GM12891 (cell line): ENCODE results near the gene OR3A3. TPM values are rescaled to one million over a fixed set of nuclear protein-coding genes. Genes with fewer than 3 reads are reported as not detected.
"Not testable (repeated sequence)": the region's sequence is repeated elsewhere in the genome, so short reads cannot be mapped to it uniquely, and the experiment has no call there.

Experiments
- DNase-seq: peaks from one replicate; pipeline ENCODE4 v3.0.0; 2011; ENCODE audit warnings: low spot score; ENCODE audit not compliant: insufficient read length
- FAIRE-seq: peaks from 2 replicates; lab custom pipeline; 2011; peaks lifted over from hg19 to GRCh38; lab: Jason Lieb, UNC
- PAX5 ChIP-seq: IDR thresholded peaks from 2 replicates; pipeline ENCODE4 v1.6.1; 2011; ENCODE audit warnings: low read length, moderate library complexity, mild to moderate bottlenecking; ENCODE audit not compliant: insufficient read depth, severe bottlenecking
- POLR2A ChIP-seq: IDR thresholded peaks from 2 replicates; pipeline ENCODE4 v1.6.1; 2011; ENCODE audit warnings: low read depth, low read length, control low read depth
- POLR2AphosphoS5 ChIP-seq: IDR thresholded peaks from 2 replicates; pipeline ENCODE4 v1.6.1; 2011; ENCODE audit warnings: low read depth, low read length, control low read depth
- POU2F2 ChIP-seq: IDR thresholded peaks from 2 replicates; pipeline ENCODE4 v1.6.1; 2011; ENCODE audit warnings: low read depth, mild to moderate bottlenecking, control low read depth, low read length, moderate library complexity
- SPI1 ChIP-seq: IDR thresholded peaks from 2 replicates; pipeline ENCODE4 v1.6.1; 2011; ENCODE audit warnings: low read depth, low read length, control low read depth
- TAF1 ChIP-seq: IDR thresholded peaks from 2 replicates; pipeline ENCODE4 v1.6.1; 2011; ENCODE audit warnings: low read depth, low read length, control low read depth
- polyA plus RNA-seq: library from polyadenylated mRNA; unstranded; fragments of >200 nt; gene quantifications from one replicate; pipeline ENCODE4 v1.2.1, GENCODE V29; 2012; ENCODE audit warnings: low read depth, missing spikeins, inconsistent platforms; ENCODE audit not compliant: missing spikeins

Gene OR3A3
- not detected for polyA plus RNA-seq

DNA sequence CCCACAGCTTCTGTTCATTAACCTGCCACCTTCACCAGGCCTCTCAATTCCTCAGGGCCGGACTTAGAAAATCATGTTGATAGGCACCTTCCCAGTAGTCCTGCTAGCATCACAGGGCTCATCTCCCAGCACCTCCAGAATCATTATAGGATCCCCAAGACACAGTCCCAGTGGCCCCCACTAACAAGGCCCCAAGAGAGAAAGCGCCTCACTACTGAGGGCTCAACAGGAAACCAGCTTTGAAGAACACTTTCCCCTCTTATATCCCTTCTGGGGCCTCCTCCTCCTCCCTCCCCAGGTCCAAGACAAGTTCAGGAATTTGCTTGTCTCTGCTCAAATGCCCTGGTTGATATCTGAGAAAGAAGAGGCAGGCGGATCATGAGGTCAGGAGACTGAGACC is at the start of gene OR3A3:
Gene OR3A3 (plus strand): TSS at position 301 of the 400 bp plus-strand sequence.
- DNase-seq (no peak), FAIRE-seq (no peak)
- TF ChIP-seq POU2F2 = no peak
- no peak for TF ChIP-seq SPI1
- no peak for TF ChIP-seq POLR2AphosphoS5
- no peak for TF ChIP-seq POLR2A

DNA sequence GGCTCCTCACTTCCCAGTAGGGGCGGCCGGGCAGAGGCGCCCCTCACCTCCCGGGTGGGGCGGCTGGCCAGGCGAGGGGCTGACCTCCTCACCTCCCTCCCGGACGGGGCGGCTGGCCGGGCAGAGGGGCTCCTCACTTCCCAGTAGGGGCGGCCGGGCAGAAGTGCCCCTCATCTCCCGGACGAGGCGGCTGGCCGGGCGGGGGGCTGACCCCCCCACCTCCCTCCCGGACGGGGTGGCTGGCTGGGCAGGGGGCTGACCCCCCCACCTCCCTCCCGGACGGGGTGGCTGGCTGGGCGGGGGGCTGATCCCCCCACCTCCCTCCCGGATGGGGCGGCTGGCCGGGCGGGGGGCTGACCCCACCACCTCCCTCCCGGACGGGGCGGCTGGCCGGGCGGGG is 40.0 kb upstream of the OR3A3 start:
- not testable (repeated sequence) for FAIRE-seq, DNase-seq

DNA sequence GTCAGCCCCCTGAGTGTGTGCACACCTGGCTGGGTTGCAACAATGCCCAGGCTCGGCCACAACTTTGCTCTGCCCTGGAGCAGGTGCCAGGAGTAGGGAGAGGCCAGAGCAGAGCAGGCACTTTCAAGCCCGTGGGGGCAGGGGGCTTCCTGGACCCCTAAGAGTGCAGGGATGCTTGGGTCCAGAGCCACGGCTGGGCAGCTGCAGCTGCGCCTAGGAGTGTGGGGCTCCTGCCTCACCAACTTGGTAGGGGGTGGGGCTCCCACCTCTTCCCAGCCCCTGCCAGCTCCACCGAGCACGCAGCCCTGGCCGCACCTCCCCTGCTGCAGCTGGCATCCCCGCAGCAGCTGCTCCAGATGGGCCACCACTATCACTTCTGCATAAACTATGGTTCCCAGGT is 32.8 kb upstream of the OR3A3 start:
- FAIRE-seq (no peak), DNase-seq (no peak)
- TF ChIP-seq POU2F2 (no peak), SPI1 (no peak), POLR2A (no peak), PAX5 (no peak), TAF1 (no peak), POLR2AphosphoS5 (no peak)

DNA sequence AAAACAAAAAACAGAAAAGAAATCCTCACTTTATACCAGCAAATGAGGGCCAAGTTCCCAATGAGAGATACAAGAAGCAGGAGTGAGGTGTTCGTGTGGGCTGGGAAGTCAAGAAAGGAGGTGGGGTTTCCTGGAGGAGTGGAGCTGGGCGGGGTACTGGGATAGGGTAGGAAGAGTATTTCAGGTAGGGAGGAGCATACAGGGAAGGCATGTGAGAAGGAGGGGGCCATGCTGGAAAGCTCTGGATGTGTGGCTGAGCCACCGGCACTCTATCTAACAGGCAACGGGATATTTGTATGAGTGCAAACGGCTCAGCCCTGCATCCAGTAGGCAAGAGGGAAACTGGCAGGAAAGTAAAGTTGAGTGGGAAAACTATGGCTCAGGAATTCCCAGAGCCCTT is 29.2 kb upstream of the OR3A3 start:
- FAIRE-seq (no peak), DNase-seq (no peak)
- no peak for TF ChIP-seq PAX5

DNA sequence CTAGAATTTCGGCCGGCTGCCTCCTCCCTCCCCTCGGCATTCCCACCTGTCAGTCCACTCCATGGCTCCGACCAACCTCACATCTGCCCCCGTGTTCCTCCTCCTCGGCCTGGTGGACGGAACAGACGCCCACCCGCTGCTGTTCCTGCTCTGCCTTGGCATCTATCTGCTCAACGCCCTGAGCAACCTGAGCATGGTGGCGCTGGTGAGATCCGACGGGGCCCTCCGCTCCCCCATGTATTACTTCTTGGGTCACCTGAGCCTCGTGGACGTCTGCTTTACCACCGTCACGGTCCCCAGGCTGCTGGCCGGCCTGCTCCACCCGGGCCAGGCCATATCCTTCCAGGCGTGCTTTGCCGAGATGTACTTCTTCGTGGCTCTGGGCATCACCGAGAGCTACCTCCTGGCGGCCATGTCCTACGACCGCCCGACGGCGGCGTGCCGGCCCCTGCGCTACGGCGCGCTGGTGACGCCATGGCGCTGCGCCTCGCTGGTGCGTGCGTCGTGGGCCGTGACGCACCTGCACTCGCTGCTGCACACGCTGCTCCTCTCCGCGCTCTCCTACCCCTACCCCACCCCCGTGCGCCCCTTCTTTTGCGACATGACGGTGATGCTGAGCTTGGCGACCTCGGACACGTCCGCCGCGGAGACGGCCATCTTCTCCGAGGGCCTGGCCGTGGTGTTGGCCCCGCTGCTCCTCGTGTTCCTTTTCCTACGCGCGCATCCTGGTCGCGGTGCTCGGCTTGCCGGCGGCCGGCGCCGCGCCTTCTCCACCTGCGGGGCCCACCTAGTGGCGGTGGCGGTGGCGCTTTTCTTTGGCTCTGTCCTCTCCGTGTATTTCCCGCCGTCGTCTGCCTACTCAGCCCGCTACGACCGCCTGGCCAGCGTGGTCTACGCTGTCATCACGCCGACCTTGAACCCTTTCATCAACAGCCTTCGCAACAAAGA is 25.0 kb upstream of the OR3A3 start, which contains the start of gene OR3A2:
Gene OR3A2 (minus strand): TSS at position 440 of the 948 bp plus-strand sequence.
- FAIRE-seq (no peak), DNase-seq (no peak)
- no peak for TF ChIP-seq POU2F2
- TF ChIP-seq PAX5 = no peak
- no peak for TF ChIP-seq POLR2AphosphoS5
- TF ChIP-seq TAF1 = no peak
- no peak for TF ChIP-seq SPI1
- TF ChIP-seq POLR2A = no peak

DNA sequence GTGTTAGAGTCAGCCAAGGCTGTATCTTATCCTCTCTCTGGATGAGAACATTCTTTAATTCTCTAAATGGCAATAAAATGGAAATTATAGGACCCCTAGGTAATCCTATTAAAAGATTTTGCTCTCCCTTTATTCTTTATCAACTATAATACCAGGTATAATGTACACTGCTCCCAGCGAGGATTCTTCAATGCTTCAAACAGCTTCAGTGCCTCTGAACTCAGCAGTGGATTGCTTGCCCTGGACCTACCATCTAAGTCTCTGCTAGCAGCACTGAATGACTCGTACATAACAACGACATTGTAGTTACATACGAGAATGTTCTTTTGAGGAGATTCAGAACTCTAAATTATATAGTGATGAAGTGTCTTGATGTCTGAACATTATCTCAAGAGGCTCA is 21.4 kb upstream of the OR3A3 start:
- FAIRE-seq (no peak), DNase-seq (no peak)
- TF ChIP-seq POLR2A (no peak), PAX5 (no peak), POU2F2 (no peak), POLR2AphosphoS5 (no peak), SPI1 (no peak), TAF1 (no peak)

DNA sequence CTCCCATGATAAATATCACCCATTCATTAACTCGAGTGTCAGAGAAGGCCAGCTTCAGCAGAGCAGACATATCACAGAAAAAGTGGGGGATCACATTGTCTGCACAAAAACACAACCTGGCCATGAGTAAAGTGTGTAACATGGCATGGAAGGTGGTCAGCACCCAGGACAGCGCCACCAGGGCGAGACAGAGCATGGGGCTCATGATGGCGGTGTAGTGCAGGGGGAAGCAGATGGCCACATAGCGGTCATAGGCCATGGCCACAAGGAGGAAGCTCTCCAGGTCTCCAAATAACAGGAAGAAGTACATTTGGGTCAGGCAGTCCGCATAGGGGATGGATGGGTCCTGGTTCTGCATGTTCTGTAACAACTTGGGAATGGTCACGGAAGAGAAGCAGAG is 13.4 kb upstream of the OR3A3 start:
- peak; percentile 72 for FAIRE-seq
- not testable (repeated sequence) for DNase-seq

DNA sequence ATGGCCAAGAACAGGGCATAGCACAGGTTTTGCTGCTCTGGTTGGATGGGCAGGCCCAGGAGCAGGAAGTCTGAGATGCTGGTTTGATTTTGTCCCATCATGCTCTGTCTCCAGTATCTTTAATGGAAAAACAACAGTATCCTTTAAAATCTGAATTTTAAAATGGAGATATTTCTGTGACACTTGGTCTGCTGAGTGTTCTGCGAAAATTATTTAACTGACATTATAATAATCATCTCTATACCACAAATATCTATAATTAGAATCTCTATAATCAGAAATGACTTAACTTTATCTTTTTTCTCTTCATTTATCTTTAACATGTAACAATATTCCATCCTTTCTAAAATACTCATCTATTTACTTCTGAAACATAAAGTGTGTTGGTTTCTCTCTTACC is 12.9 kb upstream of the OR3A3 start, which contains the start of gene OR1E1:
Gene OR1E1 (minus strand): TSS at position 101 of the 400 bp plus-strand sequence. CDS start 0 bp downstream, at position 101.
- no peak for TF ChIP-seq SPI1
- no peak for TF ChIP-seq POLR2A
- no peak for TF ChIP-seq POLR2AphosphoS5
- TF ChIP-seq PAX5 = no peak
- TF ChIP-seq TAF1 = no peak
- no peak for TF ChIP-seq POU2F2
- DNase-seq = no peak
- FAIRE-seq = no peak

DNA sequence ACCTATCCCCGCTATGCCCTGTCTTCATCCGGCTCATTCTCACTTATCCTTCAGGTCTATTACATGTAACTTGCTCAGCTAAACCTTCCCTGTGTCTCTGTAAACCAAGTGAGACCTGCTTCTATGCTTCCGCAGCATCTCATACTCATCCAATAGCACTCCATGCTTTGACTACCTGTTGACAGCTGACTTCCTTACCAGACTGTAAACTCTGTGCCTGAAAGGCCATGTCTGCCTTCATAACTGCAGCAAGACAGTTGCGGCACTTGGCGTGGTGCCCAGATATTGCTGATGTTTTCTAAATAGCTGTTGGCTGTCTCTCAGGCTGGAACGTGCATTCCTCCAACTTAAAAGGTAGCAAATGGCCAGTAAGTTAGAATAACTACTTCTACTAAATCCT is 11.1 kb upstream of the OR3A3 start:
- DNase-seq (no peak), FAIRE-seq (no peak)
- TF ChIP-seq POU2F2 = no peak
- no peak for TF ChIP-seq POLR2A
- no peak for TF ChIP-seq SPI1
- no peak for TF ChIP-seq POLR2AphosphoS5
- no peak for TF ChIP-seq PAX5
- no peak for TF ChIP-seq TAF1

DNA sequence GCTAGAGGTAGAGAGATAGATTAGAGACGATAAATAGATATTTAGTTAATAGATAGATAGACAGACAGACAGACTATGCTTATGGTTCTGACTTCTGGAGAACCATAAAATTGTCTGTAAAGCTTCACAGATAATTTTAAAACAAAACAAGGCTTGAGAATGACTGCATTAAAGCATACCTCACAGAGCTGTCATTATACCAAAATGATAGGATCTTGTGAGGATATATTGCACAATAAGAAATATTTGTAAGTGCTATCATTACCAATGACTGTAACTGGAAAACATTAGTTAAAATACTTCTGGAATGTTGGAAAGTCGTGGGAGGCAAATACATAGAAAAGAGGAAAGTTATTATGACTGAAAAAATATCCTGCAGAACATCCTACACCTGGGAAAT is 9.4 kb upstream of the OR3A3 start:
- FAIRE-seq (no peak), DNase-seq (no peak)
- TF ChIP-seq POLR2AphosphoS5 = no peak

DNA sequence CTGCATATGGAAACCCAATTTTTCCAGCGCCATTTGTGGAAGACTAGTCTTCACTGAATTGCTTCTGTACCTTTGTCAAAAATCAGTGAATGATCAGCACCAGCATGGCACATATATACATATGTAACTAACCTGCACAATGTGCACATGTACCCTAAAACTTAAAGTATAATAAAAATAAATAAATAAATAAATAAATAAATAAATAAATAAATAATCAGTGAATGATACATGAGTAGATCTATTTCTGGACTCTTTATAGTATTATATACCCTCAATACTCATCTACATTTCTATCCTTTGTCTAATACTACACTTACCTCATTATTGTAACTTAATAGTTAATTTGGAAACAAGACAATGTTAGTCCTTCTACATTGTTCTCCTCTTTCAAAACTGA is 7.3 kb upstream of the OR3A3 start:
- not testable (repeated sequence) for FAIRE-seq, DNase-seq

DNA sequence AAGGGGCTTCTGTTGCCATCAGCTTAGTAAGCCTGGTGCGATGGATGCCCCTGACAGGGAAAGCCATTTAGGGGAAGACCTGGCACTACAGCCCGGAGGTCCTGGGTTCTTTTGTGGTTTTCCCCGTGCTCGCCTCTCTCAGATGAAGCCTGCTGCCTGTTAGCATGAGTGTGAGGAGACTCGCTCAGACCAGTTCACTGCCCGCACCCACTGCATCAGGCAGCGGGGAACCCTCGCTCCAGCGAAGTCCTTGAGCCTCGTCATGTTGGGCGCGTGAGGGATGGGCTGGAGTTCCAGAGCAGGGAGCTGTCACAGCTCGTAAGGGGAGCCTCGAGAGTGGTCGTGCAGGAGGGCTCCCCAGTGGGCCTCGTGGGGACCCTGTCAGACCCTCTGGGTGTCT is 1.0 kb downstream of the OR3A3 start:
- FAIRE-seq, DNase-seq: not testable (repeated sequence)
